GM10847 (cell line): ENCODE measurements around the gene BCL6B.

Source experiments
- POLR2A ChIP-seq: IDR thresholded peaks from 2 replicates; pipeline ENCODE4 v1.6.1; 2011; ENCODE audit not compliant: insufficient read length; ENCODE audit errors: extremely low read depth

BCL6B gene

GRCh38 chr17:7041607-7042500 is 19.0 kb downstream of the BCL6B start:
- no peak for TF ChIP-seq POLR2A

- TF ChIP-seq POLR2A, result no peak
Measured at GRCh38 chr17:7042501-7043181, 19.8 kb downstream of the BCL6B start.

- TF ChIP-seq POLR2A, result no peak
Measured at GRCh38 chr17:7043182-7043496, 20.3 kb downstream of the BCL6B start.

GRCh38 chr17:7043497-7044198 is 20.8 kb downstream of the BCL6B start, which contains the start of gene SLC16A11:
TSS of gene SLC16A11 (minus strand) at chr17:7044092. CDS start at chr17:7043513, 579 bp downstream.
- no peak for TF ChIP-seq POLR2A

- TF ChIP-seq POLR2A, result no peak
Measured at GRCh38 chr17:7045492-7046126, 22.8 kb downstream of the BCL6B start.

GRCh38 chr17:7046127-7046724 is 23.4 kb downstream of the BCL6B start:
- no peak for TF ChIP-seq POLR2A

GRCh38 chr17:7047566-7047965 is 24.7 kb downstream of the BCL6B start:
- no peak for TF ChIP-seq POLR2A

GRCh38 chr17:7048968-7049367 is 26.1 kb downstream of the BCL6B start:
- TF ChIP-seq POLR2A, result no peak

- TF ChIP-seq POLR2A, result no peak
Measured at GRCh38 chr17:7056386-7056785, 33.5 kb downstream of the BCL6B start.

GRCh38 chr17:7058831-7059447 is 36.1 kb downstream of the BCL6B start:
- TF ChIP-seq POLR2A, result no peak

GRCh38 chr17:7060165-7060891 is 37.5 kb downstream of the BCL6B start:
- no peak for TF ChIP-seq POLR2A

GRCh38 chr17:7063518-7064094 is 40.8 kb downstream of the BCL6B start:
- no peak for TF ChIP-seq POLR2A

GRCh38 chr17:7064261-7064660 is 41.4 kb downstream of the BCL6B start:
- TF ChIP-seq POLR2A, result no peak

GRCh38 chr17:7067198-7067597 is 44.3 kb downstream of the BCL6B start:
- TF ChIP-seq POLR2A, result no peak

GRCh38 chr17:7068268-7068667 is 45.4 kb downstream of the BCL6B start:
- no peak for TF ChIP-seq POLR2A
